Thymus (tissue), 11 donors: Measurements from ENCODE around the gene CD8B2. TPM values are rescaled to one million over a fixed set of nuclear protein-coding genes. Genes with fewer than 3 reads are reported as not detected.
"Not testable (repeated sequence)": the region's sequence is repeated elsewhere in the genome, so short reads cannot be mapped to it uniquely, and the experiment has no call there.

Experiments
- DNase-seq, 9 donors: peaks; one replicate each; pipeline ENCODE4 v3.0.0-alpha.2; 2013; ENCODE audit warnings: low spot score in 9 of 9, low read depth in 6 of 9, missing footprints in 1 of 9
- H3K27ac ChIP-seq, 2 donors: one replicate each; pipeline ENCODE4 v1.5.1; 2013; ENCODE audit warnings: control low read depth in 1 of 2, low read depth in 1 of 2, low read length in 1 of 2, mild to moderate bottlenecking in 1 of 2, moderate library complexity in 1 of 2
- H3K27me3 ChIP-seq, 2 donors: one replicate each; pipeline ENCODE4 v1.5.1; 2013; ENCODE audit warnings: low read length in 1 of 2; ENCODE audit not compliant: control insufficient read depth in 2 of 2, insufficient read depth in 1 of 2
- H3K36me3 ChIP-seq, 2 donors: one replicate each; pipeline ENCODE4 v1.5.1; 2013; ENCODE audit warnings: low read length in 1 of 2, mild to moderate bottlenecking in 1 of 2, moderate library complexity in 1 of 2; ENCODE audit not compliant: control insufficient read depth in 2 of 2, insufficient read depth in 2 of 2
- H3K4me1 ChIP-seq, 2 donors: one replicate each; pipeline ENCODE4 v1.5.1; 2013; ENCODE audit warnings: low read length in 2 of 2; ENCODE audit not compliant: control insufficient read depth in 2 of 2, insufficient read depth in 2 of 2
- H3K4me3 ChIP-seq, 2 donors: one replicate each; pipeline ENCODE4 v1.5.1; 2013; ENCODE audit warnings: low read length in 2 of 2, control low read depth in 1 of 2, mild to moderate bottlenecking in 1 of 2
- H3K9me3 ChIP-seq, 2 donors: one replicate each; pipeline ENCODE4 v1.5.1; 2013; ENCODE audit warnings: low read length in 1 of 2, mild to moderate bottlenecking in 1 of 2; ENCODE audit not compliant: control insufficient read depth in 2 of 2, insufficient read depth in 1 of 2
- WGBS: extraction: QIAGEN DNeasy Blood & Tissue Kit; methylation state at CpG from one replicate; pipeline ENCODE4 v1.1.7; 2013; 5-methylcytosine and 5-hydroxymethylcytosine counted together
- polyA plus RNA-seq: library from polyadenylated mRNA; stranded (reverse); fragments of 200-250 nt; gene quantifications from one replicate; pipeline ENCODE4 v1.2.3, GENCODE V29; 2013
- total RNA-seq: library from RNA; stranded (reverse); fragments of 120-200 nt; gene quantifications from one replicate; pipeline ENCODE4 v1.2.4, GENCODE V29; 2013
- donor health status: healthy.

The CD8B2 gene
- total and polyA plus RNA-seq, 2 donors = 6.3 to 22.1 TPM

- Histone ChIP-seq H3K4me3 (peak overlapping the region in 1 of 2 donors; percentile 17), H3K27me3 (peaks cover 6 to 21% of the 10 kb centered on the region in 2 donors)
- H3K4me1 ChIP-seq, H3K9me3 ChIP-seq, DNase-seq, H3K36me3 ChIP-seq, H3K27ac ChIP-seq: not testable (repeated sequence)
- WGBS = 81% methylated on average over 6 of the region's 6 CpGs
Observed at GRCh38 chr2:106489701-106490100, 2.5 kb downstream of the CD8B2 start.

DNA sequence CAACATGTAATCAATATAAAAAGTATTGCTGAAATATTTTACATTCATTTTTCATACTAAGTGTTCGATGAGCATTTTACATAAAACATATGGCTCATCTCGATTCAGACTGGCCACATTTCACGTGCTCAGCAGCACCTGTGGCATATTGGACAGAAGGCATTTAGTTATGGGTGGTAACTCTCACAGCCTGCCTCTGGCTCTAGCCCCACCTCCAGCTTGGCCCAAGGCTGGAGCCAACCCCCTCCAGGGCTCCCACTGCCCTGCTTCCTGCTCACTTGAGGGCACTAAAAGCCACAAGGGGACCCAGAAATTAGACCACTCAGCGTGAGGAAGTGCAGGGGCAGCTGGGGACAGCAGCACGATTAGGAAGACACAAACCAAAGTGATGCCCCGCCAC lies 5.2 kb downstream of the CD8B2 start:
- WGBS = 70% methylated on average over 6 of the region's 6 CpGs
- peaks cover 1 to 11% of the 10 kb centered on the region in 2 donors for H3K27me3 ChIP-seq
- not testable (repeated sequence) for H3K36me3 ChIP-seq, DNase-seq, H3K9me3 ChIP-seq, H3K4me1 ChIP-seq, H3K4me3 ChIP-seq, H3K27ac ChIP-seq

- H3K4me1 ChIP-seq, H3K36me3 ChIP-seq, H3K27ac ChIP-seq, H3K27me3 ChIP-seq, DNase-seq, H3K4me3 ChIP-seq, H3K9me3 ChIP-seq: not testable (repeated sequence)
- WGBS = 85% methylated on average over 6 of the region's 6 CpGs
Observed at GRCh38 chr2:106492913-106493312, 5.7 kb downstream of the CD8B2 start.

DNA sequence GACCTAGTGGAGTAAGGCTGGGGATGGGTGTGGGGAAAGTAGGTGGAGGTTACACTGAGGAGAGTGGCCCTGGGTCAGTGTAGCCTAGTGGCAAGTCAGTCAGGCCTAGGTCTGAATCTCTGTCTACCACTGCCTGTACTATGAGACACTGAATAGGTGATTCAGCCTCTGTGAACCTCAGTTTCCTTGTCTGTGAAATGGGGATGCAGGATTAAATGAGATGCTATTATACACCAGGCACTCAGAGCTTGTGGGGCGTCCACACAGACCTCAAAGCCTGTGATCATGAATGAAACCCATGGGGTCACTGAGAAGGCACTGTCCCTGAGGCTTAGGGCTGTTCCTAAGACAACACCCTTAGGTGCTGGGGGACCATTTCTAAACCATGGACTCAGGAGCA lies 11.4 kb downstream of the CD8B2 start:
- not testable (repeated sequence) for H3K36me3 ChIP-seq

DNA sequence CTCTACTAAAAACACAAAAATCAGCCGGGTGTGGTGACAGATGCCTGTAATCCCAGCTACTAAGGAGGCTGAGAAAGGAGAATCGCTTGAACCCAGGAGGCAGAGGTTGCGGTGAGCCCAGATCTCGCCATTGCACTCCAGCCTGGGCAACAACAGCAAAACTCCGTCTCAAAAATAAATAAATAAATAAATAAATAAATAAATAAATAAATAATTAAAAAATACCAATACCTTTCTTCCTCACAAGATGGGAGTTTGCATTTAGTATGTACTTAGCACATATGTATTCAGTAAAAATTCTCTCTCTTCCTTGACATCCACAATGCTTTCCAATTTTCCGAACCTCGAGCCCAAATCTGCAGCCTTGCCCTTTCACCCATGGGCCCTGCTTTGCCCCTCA lies 13.2 kb downstream of the CD8B2 start:
- WGBS = 93% methylated on average over 6 of the region's 7 CpGs
- H3K27me3 ChIP-seq = not testable (repeated sequence)

More for the DNA sequence above, 11.4 kb downstream of the CD8B2 start:
- H3K4me3 ChIP-seq, DNase-seq, H3K9me3 ChIP-seq, H3K27me3 ChIP-seq, H3K4me1 ChIP-seq, H3K27ac ChIP-seq: not testable (repeated sequence)
- WGBS = 94% methylated on average over 1 of the region's 1 CpG

DNA sequence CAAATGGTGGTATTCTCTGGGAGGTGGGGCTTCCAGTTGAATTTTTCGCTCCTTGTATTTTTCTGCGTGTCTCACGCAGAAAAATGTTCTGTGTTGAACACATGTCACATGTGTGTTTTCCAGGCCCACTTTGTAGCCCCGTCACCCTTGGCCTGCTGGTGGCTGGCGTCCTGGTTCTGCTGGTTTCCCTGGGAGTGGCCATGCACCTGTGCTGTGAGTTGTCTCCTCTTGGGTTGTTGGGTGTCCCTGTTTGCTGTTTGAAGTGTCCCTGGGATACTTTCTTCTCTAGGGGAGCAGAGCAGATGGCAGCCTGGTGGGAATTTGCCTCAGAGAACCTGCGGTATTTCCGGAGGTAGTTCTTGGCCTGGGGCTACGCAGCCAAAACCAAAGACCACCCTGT lies 15.2 kb downstream of the CD8B2 start:
- H3K4me1 ChIP-seq, H3K9me3 ChIP-seq, DNase-seq, H3K27me3 ChIP-seq, H3K4me3 ChIP-seq, H3K27ac ChIP-seq, H3K36me3 ChIP-seq: not testable (repeated sequence)
- 95% methylated on average over 8 of the region's 8 CpGs for WGBS

More for the DNA sequence above, 13.2 kb downstream of the CD8B2 start:
- H3K27ac ChIP-seq, H3K9me3 ChIP-seq, H3K36me3 ChIP-seq, DNase-seq, H3K4me3 ChIP-seq, H3K4me1 ChIP-seq: not testable (repeated sequence)

- H3K9me3 ChIP-seq, H3K4me3 ChIP-seq, H3K36me3 ChIP-seq, H3K27ac ChIP-seq, DNase-seq, H3K4me1 ChIP-seq, H3K27me3 ChIP-seq: not testable (repeated sequence)
- WGBS = 95% methylated on average over 7 of the region's 11 CpGs
Observed at GRCh38 chr2:106504192-106504591, 17.0 kb downstream of the CD8B2 start.

DNA sequence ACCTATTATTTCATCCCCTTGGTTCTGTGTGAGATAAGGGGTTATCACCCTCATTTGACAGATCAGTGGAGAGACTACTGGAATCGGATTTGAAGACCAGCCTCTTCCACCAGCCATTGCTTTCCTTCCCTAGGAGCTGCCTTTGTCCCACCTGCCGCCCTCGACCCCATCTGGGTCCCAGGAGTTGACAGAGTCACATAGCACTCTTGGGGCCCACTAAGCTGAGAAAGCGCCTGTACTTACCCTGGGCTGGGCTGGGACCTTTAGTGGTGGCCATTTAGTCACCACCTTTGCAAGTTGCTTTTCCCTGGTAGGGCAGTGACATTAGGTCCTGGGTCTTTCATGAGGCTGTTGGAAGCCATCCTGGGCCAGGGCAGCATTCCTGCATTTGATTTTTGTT lies 17.6 kb downstream of the CD8B2 start:
- H3K36me3 ChIP-seq, H3K4me3 ChIP-seq, H3K4me1 ChIP-seq, H3K27me3 ChIP-seq, H3K9me3 ChIP-seq, H3K27ac ChIP-seq, DNase-seq: not testable (repeated sequence)
- 98% methylated on average over 4 of the region's 4 CpGs for WGBS

GRCh38 chr2:106506002-106506687 lies 19.0 kb downstream of the CD8B2 start:
- WGBS = 85% methylated on average over 9 of the region's 9 CpGs
- not testable (repeated sequence) for H3K36me3 ChIP-seq, H3K4me3 ChIP-seq, H3K27ac ChIP-seq, H3K9me3 ChIP-seq, H3K27me3 ChIP-seq
- peak in 1 of 9 donors; percentile 36 for DNase-seq
- peaks cover 0 to 14% of the 10 kb centered on the region in 2 donors for H3K4me1 ChIP-seq
